GM21360 (cell line): Measurements from ENCODE around the gene CELSR2.
"Not testable (repeated sequence)": the region's sequence is repeated elsewhere in the genome, so short reads cannot be mapped to it uniquely, and the experiment has no call there.

ENCODE experiments used
- ATAC-seq: cut with Tn5 transposase; IDR thresholded peaks from one replicate; pipeline ENCODE4 v1.9.1; 2021; ENCODE audit warnings: mild to moderate bottlenecking, moderate library complexity; ENCODE audit not compliant: unreplicated experiment

The CELSR2 gene

DNA sequence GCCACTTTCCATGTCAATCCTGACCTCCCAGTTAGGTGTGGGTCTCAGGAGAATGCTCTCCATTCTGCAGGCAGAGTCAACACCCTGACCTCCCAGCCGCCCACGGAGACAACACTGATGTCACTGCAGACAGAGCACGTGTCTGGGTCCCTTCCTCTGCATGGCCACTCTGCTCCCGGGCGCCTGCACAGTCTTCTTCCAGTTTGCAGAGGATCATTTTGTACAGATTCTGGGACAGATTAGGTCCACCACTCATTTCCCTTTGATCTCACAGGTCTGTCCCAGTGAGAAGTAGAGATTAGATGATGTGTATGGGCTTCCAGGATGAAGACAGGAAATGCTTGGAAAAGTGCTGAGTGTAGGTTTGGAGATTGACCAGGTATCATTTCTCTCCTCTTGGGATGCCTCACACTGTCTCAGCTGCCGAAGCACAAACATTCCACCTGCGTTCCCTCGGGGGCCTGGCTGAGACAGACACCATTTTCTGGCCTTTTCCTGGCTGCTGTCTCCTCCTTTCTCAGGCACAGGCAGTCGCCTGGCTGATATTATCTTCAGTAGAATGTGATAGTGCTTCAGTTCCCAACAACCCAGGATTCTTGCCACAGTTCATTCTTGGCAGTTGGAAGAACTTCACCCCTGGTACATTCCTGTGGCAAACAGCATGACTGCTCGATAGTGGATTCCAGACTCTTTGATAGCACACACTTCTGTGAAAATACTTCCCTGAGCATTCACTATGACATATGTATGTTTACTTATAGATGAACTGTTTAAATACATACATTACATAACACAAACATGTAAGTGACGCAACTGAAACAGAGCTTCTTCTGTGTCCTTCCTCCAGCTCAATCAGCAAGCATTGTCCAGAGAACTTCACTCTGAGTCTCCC, 49.6 kb downstream of the CELSR2 start:
- no peak for ATAC-seq

DNA sequence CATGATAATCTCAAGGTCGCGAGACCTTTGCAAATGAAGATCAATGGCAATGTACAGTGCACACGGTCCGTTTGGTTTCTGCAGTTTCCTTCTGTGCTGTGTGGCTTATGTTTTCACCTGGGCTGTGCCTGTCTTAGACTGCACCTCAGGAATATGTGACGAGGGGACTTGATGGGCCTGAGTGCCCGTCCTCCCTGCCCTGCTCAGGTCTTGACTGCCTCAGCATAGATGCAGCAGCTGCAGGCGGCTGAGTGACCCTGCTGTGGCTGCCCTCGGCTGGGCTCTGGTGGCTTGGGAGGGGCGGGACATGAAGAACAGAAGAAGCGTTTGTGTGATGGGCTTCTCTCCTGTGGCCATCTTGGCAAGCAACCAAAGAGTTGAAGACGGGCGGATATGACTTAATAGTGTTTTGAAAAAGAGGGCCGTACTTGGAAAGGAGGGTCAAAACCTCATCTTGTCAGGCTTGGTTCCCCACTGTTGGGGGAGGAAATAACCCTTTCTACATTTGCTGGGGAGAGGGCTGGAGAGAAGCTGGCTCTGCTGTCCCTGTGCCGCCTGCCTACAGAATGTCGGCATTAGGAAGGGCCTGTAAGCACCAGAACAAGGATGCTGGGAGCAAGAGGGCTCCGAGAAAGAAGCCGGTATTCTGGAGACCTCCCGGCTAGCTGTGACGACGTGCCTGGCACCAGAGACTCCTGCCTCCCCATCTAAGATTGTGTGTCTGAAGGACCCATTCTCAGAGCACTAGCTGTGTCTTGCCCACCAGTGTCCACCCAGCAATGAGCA, 50.4 kb downstream of the CELSR2 start:
- ATAC-seq: no peak

DNA sequence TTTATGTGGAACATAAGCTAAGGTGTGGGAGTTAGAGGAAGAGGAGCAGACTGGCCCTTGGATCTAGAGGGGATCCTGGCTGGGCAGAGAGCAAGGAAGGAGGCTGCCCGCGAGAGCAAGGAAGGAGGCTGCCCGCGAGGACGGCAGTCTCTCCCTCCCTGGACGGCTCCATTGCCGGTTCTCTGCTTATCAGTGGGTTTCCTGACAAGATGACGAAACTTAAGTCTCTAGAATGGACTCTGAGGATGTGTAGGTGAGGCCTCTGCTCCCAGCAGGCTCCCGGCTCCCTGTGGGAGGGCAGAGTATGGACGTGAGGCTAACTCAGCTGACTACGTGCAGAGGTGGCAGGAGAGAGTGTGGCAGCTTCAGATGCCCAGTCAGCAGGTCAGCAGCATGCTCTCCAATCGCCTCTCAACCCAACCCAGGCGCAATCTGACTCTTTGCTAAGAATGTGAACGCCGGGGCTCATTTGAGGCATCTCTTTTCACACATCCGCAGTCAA, 51.4 kb downstream of the CELSR2 start:
- no peak for ATAC-seq

DNA sequence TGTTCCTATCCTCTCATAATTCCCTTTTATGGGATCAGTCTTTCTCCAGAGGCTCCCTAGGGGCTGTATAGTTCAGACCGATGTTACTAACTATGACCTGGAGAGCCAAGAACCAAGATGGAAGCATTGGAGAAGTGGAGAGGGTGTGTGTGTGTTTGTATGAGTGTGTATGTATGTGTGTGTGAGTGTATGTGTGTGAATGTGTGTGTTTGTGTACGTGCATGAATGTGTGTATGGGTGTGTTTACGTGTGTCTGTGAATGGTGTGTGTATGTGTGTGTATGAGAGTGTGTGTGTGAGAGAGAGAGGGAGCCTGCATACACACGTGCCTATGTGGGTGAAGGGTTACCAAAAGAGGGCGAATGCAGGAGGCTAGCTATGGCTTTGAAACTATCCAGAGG, 52.5 kb downstream of the CELSR2 start:
- ATAC-seq: no peak

DNA sequence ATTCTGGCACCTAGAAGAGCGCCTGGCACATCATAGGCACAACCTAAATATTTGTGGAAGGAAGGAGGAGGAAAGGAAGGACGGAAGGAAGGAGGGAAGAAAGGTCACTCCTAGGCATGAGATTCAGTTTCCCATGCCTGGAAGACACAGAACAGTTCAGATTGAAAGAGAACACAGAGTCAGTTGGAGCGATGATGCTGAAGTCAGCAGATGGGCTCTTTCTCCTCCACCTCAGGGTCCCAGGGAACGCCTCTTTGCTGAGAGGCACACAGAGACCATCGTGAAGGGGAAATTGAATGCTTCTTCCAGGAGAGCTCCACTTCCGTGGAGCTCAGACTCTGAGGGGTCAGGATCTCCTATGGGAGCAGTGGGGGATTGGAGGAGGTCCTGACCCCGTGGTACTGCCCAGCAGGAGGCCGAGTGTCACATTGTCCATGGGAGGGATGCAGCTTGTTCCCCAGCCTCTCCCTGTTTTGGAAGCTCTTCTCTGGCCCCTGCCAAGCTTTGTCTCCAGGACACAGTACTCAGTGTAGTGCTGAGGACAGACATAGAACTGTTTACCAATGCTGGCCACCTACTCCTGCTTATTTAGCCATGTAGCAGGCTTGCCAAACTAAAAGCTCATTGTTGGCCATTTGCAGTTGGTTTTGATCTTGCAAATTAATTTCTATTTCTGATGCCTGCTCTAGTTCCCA, 55.0 kb downstream of the CELSR2 start:
- ATAC-seq: no peak

DNA sequence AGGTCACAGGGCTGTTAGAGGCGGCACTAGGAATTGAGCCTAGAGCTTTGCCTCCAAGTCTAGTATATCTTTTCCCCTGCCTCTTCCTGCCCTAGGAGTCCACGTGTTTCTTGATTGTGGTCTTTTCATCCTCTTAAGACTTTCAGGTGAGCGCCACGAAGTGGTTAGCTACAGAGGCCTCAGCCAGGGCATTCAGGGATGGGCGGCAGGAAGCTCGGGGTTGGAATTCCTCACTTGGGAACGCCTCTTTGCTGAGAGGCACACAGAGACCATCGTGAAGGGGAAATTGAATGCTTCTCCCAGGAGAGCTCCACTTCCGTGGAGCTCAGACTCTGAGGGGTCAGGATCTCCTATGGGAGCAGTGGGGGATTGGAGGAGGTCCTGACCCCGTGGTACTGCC, 56.7 kb downstream of the CELSR2 start:
- not testable (repeated sequence) for ATAC-seq

DNA sequence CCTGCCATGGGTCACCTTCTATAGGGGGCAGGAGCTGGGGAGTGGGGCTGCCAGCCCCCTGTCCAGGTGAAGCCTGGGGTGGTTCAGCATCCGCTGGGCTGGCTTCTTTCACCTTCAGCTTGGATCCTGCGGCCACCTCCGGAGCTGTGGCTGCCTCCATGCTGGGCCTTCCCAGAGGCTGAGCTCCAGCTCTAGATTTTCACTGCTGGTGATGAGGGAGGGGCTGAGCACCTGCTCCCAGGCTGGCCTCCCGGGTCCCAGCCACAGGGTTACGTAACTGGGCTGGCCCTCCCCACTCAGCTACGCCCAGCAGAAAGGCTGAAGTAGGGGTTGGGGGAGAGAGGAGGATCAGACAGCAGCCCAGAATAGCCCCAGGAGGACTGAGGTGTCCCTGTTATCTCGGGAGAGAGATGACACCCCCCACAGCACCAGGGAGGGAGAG, 57.5 kb downstream of the CELSR2 start, which contains the start of gene MYBPHL:
TSS of gene MYBPHL (minus strand) at position 180 of the 442 bp plus-strand sequence. CDS start at position 160, 20 bp downstream.
- no peak for ATAC-seq

DNA sequence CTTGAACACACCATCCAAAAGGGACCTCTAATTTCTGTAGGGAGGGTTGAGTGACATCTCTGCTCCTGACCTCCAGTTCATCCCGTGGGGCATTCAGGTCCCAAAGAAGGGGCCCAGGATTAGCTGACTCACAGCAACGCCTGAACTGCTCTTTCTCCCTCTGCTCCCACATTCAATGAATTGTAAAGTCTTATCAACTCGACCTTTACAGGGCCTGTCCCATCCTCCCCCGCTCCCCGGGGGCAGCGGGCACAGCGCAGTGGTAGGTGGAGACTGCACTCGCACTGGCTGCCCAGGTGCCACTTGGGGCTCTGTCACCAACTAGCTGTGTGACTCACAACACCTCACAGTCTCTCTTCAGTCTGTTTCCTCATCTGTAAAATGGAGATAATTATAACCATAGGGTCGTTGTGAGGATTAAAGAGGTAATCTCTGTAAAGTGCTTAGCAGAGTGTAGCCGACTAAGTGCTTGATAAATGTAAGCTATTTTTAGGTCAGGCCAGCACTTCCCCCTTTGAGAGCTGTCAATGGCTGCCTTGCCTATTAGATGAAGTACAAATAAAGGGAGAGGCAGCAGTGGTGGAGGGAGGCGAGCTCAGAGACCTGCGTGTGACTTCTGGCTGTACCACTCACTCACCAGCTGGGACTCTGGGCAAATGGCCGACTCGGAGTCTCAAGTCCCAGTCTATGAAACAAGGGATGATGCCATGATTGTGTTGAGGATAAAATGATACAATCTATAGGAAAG, 58.1 kb downstream of the CELSR2 start:
- no peak for ATAC-seq

DNA sequence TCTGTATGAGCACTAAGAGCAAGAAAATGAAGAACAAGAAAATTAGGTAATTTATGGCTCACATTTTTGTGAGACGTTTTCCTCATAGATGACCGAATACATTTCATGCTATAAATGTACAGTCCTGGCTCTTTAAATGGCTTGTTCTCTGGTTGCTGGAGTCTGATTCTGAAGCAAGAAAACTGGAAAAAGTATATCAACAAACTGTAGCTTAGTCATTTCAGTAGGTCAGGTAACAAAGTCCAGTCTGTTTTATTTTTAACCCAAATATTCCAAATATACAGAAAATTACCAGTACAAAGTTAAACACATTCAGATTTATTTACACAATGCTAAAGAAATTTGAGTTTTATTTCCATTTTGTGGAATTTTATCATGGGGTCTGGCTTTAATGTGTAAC, 60.0 kb downstream of the CELSR2 start:
- ATAC-seq: no peak

DNA sequence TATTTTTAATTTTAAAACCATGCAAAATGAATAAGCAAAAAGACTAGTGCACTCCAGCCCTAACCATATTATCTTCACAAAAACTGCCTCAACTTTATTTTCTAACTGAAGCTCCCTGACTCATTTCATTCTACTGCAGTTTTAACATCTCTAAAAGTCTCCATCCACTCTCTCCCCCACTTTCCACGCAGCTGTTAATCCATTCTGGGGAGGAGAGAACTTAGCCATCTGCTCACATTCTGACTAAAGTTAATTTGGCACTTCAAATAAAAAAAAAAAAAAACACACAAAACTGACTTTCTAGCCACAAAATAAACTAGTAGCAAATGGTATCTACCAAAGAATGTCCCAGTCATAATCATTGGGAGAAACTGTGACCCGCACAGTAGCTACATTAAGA, 62.9 kb downstream of the CELSR2 start:
- ATAC-seq: no peak

DNA sequence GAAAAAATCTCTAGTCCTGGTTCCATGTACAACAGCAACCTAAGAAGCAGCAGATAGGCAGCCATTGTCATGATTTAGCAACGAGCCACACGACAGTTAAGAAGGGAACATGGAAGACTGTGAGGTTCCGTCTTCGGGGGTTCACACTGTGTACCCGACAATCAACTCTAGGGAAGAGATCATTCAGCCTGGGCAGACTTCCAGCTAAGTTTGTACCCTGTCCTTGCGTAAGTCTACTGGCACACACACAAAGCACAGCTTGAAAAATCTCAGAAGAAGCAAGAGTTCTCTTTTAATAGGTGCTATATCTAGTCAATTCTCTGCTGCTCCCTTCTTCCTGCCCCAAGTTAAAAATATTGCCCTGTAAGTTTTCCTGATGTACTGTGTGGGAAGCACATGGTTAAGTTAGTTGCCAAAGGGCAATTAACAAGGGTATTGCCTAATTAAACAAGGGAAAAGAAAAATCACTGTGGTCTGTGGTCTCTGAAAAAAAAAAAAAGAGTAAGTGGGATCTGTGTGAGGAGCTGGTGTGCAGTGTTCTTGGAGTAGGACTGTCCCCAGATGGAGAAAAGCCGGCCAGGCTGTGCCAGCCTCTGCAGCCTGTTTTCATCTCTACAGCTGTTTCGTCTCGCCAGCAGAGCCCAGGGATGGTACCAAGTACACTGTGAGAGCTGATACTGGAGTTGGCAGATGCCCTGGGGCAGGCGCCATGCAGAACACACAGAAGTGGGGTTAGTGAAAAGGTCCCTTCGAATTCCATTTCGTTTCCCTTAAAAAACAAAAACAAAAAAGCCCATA, 63.8 kb downstream of the CELSR2 start:
- ATAC-seq: no peak

DNA sequence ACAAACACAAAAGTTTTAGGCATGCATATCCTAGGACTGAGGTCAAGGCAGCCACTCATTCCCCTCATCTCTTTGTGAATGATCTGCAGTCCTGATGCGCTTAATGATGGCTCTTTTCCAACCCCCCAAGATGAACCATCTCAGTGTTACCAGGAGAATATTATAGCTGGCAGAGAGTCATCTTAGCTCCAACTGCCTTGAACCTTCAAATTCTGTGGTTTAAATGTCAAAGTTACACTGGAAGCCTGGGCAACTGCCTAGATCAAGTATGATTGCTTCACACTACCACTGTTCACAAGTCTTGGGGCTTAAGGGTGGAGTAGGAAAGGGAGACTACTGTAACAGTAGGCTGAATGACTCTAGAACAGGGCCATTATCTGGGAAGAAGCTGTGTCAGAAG, 65.5 kb downstream of the CELSR2 start:
- ATAC-seq: no peak

DNA sequence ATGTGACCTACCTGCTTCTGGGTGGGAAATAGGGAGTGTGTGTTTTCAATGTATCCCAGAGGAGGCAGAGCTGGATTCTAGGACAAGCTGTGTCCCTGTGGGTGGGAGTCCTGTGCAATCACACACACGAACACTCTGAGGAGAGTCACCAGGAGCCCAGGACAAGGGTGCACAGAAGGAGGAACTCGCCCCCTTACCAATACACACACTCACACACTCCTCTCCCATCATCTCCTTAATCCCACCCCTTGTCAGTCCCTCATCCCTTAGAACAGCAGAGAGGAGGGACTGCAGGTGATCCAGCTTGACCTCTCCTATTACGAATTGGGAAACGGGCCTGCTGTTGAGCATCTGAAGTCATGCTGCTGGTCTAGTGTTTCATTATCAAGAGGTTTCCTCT, 65.9 kb downstream of the CELSR2 start:
- no peak for ATAC-seq

DNA sequence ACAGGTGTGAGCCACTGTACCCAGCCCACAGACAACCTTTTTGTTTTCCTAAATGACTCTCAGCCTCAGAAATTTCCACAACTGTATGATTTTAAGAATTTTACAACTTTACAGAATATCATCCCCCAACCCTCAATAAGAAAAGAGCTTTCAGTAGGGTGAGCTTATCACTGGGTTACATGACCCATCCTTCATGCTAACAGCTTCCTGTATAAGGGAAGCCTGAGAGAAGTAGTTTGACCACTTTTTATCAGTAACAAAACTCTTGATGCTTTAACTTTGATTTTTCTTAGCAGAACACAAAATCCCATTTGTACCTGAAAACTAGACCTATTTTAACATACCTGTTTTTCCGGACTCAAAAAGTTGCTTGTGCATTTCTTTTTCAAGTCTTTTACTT, 67.2 kb downstream of the CELSR2 start:
- no peak for ATAC-seq

DNA sequence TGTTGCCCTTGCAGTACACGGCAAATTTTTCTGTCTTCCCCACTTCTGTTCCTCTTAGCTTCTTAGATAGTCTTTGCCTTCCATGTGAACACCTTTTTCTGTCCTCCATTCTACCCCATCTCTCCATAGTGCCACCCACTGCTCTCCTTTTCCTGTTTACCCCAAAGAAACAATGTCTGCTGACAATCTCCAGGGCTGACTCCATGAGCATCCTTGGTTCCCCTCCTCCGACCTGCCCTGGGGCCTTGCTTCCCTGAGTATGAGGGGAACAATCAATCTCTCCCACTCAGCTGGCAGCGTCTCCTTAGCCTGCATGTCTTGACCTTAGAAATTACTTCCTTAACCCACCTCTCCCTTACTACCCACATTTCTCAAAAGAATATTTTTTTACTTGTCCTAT, 69.8 kb downstream of the CELSR2 start:
- ATAC-seq: no peak

DNA sequence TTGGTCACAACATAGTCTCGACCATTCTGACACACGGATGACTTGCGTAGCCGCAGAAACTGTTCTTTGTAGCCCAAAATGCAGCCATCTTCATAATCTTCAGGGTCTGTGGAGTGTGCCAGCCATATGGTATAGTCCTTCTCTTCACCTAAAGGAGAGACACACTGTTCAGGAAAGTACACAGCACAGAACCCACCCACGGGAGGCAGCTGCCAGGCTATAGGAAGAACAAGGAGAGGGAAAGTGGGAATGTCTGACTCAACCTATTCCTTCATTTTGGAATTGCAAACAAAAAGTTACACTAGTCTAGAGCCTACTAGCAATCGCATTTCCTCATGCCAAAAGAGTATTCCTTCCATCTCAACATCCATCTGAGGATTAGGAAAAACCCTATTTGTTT, 73.6 kb downstream of the CELSR2 start:
- ATAC-seq: no peak
